ENCODE measurements around the gene HOXA4. TPM values are rescaled to one million over a fixed set of nuclear protein-coding genes. Genes with fewer than 3 reads are reported as not detected.
A peak's percentile ranks its signal among the peaks of the same experiment; 100 is the strongest.

Gene HOXA4
- total RNA-seq (not detected), polyA plus RNA-seq (under 1 TPM in 1 of 2 donors, not detected in 1; 0.41 TPM), total RNA-seq (not detected)

- Mint-ChIP-seq H3K36me3 (peaks cover 0 to 2% (median 0%) of the 10 kb centered on the region in 5 donors), H3K4me1 (peaks cover 0 to 18% (median 2%) of the 10 kb centered on the region in 7 donors), H3K4me3 (peak within 1 kb of the TSS; percentile 44 to 88 (median 68)), H3K27me3 (peaks cover 32 to 72% (median 58%) of the 10 kb centered on the region in 5 donors), H3K9me3 (no peaks in the 10 kb centered on the region), H3K27ac (peak within 1 kb of the TSS in 5 of 9 donors; percentile 29 to 84 (median 73))
- intact Hi-C loops (cut with micrococcal nuclease) = loop anchor here (2.0 to 5.0 kb wide), 2 partner anchors 33 to 34 kb away; partner anchors contain the start of gene HOXA1 (in 1 of the 2)
- H3K27ac ChIP-seq (ENCODE audit: low read depth, low read length) = peak within 1 kb of the TSS; percentile 63
- no peaks in the 10 kb centered on the region for H3K4me1 ChIP-seq (ENCODE audit: control insufficient read depth in 2 of 2, insufficient read depth in 2 of 2, low read length in 2 of 2)
- peak within 1 kb of the TSS; percentile 72 for H3K4me3 ChIP-seq (ENCODE audit: low read length)
- POLR2A ChIA-PET = interaction anchor here (0.7 kb wide), 1 partner anchor 38 kb away, joined by 4 read pairs; no protein-coding TSS in a partner anchor
- ATAC-seq (peak; percentile 96), DNase-seq (peak; percentile 52 to 90 (median 78))
- H3K36me3 ChIP-seq (ENCODE audit: control insufficient read depth in 2 of 3, insufficient read depth in 3 of 3, low read length in 3 of 3) = no peaks in the 10 kb centered on the region
- H3K27me3 ChIP-seq (ENCODE audit: control insufficient read depth in 2 of 2, insufficient read depth in 2 of 2, low read length in 2 of 2) = peaks cover 0 to 3% of the 10 kb centered on the region in 2 donors
- CTCF ChIA-PET = no interaction called here
- no peaks in the 10 kb centered on the region for H3K9me3 ChIP-seq (ENCODE audit: control insufficient read depth in 2 of 3, low read length in 3 of 3)
Measured at GRCh38 chr7:27130540-27131389, at the start of gene HOXA4. Gene HOXA4 (minus strand): TSS chr7:27130757. CDS start chr7:27130733, 24 bp downstream.

DNA sequence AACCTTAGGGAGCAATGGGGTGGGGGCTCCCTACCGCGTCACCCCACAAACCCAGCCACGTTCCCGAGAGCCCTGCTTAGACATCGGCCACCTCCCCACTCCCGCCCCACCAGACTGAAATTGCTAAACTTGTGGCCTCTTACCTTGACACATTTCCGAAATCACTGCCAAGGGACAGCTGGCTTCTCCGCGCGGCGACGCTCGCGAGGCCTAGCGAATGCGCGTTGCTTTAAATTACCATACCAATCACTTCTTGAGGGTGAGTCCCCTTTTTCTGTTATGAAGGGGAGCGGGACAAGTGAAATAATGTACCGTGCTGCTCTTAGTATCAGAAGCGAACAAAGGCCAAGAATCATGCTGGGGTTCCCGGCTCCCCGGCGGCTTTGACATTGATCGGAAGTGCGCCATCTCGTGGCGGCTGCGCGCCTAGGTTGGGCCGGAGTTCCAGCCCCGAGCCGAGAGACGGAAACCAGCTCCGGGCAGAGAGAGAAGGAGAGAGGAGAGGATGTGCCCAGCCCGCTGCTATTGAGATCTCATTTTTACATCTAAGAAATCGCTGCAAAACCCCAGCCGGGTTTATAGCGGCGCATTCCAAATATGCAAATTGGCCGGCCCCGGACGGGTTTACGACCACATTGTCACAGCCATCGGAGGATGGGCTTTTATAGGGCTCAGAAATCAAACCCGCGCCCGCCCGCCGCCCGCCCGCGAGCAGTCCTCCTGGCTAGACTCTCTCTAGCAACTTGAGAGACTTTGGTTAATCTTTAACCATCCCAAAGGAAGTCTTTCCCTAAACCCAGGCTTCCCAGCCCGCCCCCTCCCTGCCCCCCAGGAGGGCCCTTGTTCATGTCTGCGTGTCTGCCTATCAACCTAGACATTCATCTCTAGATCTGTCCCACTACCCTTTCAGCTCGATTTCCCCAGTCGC lies 49.2 kb upstream of the HOXA4 start:
- H3K9me3 ChIP-seq (ENCODE audit: control insufficient read depth in 2 of 3, low read length in 3 of 3) = no peaks in the 10 kb centered on the region
- H3K4me1 Mint-ChIP-seq = peaks cover 6 to 19% (median 13%) of the 10 kb centered on the region in 7 donors
- ChIA-PET CTCF (interaction anchor here (0.5 to 1.8 kb wide), 8 partner anchors 10 to 792 kb away, joined by 3 to 8 read pairs (median 4); no protein-coding TSS in a partner anchor), POLR2A (interaction anchor here (1.4 kb wide), 1 partner anchor 19 kb away, joined by 4 read pairs; no protein-coding TSS in a partner anchor)
- H3K27ac ChIP-seq (ENCODE audit: low read depth, low read length) = no peak overlapping the region
- peak in 5 of 9 donors; percentile 48 to 73 (median 64) for DNase-seq
- H3K9me3 Mint-ChIP-seq = peaks cover 0 to 2% (median 0%) of the 10 kb centered on the region in 11 donors
- H3K27me3 ChIP-seq (ENCODE audit: control insufficient read depth in 2 of 2, insufficient read depth in 2 of 2, low read length in 2 of 2) = peaks cover 27 to 58% of the 10 kb centered on the region in 2 donors
- peak overlapping the region in 2 of 9 donors; percentile 14 to 34 for H3K27ac Mint-ChIP-seq
- H3K4me3 Mint-ChIP-seq = peak overlapping the region in 9 of 10 donors; percentile 14 to 64 (median 49)
- H3K36me3 ChIP-seq (ENCODE audit: control insufficient read depth in 2 of 3, insufficient read depth in 3 of 3, low read length in 3 of 3) = no peaks in the 10 kb centered on the region
- peak; percentile 86 for ATAC-seq
- H3K27me3 Mint-ChIP-seq = peaks cover 70 to 82% (median 79%) of the 10 kb centered on the region in 5 donors
- H3K4me1 ChIP-seq (ENCODE audit: control insufficient read depth in 2 of 2, insufficient read depth in 2 of 2, low read length in 2 of 2) = peaks cover 7 to 18% of the 10 kb centered on the region in 2 donors
- H3K36me3 Mint-ChIP-seq = no peaks in the 10 kb centered on the region
- H3K4me3 ChIP-seq (ENCODE audit: low read length) = no peak overlapping the region
- intact Hi-C loops (cut with micrococcal nuclease) = no loop called here

DNA sequence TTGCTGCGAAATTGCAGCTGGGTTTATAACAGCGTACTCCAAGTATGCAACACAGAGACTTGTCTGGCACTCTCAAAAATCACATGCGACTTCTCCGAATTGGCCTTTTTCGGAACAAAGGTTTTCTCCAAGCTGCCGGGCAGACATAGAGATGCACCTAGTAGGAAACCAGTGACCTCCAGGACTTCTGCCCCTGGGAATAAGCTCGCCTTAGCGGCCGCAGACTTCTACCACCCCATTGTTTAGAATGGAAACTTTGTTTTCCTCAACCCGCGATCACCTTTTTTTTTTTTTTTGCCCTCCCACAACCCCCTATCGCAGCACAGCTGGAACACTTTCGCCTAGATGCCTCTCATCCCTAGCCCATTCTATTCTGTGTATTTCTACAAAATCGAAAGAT lies 48.5 kb upstream of the HOXA4 start:
- Histone ChIP-seq H3K4me1 (ENCODE audit: control insufficient read depth in 2 of 2, insufficient read depth in 2 of 2, low read length in 2 of 2) (peaks cover 12% of the 10 kb centered on the region in 2 donors), H3K36me3 (ENCODE audit: control insufficient read depth in 2 of 3, insufficient read depth in 3 of 3, low read length in 3 of 3) (no peaks in the 10 kb centered on the region), H3K27ac (ENCODE audit: low read depth, low read length) (no peak overlapping the region), H3K9me3 (ENCODE audit: control insufficient read depth in 2 of 3, low read length in 3 of 3) (no peaks in the 10 kb centered on the region), H3K4me3 (ENCODE audit: low read length) (no peak overlapping the region), H3K27me3 (ENCODE audit: control insufficient read depth in 2 of 2, insufficient read depth in 2 of 2, low read length in 2 of 2) (peaks cover 29 to 59% of the 10 kb centered on the region in 2 donors)
- H3K36me3 Mint-ChIP-seq = no peaks in the 10 kb centered on the region
- H3K27me3 Mint-ChIP-seq = peaks cover 71 to 82% (median 76%) of the 10 kb centered on the region in 5 donors
- peaks cover 0 to 1% (median 0%) of the 10 kb centered on the region in 11 donors for H3K9me3 Mint-ChIP-seq
- no peak for ATAC-seq
- no peak for DNase-seq
- H3K4me3 Mint-ChIP-seq = peak overlapping the region in 4 of 10 donors; percentile 3 to 27 (median 12)
- peak overlapping the region in 2 of 9 donors; percentile 16 to 34 for H3K27ac Mint-ChIP-seq
- peaks cover 6 to 17% (median 12%) of the 10 kb centered on the region in 7 donors for H3K4me1 Mint-ChIP-seq
- CTCF ChIA-PET = interaction anchor here (0.6 to 1.8 kb wide), 8 partner anchors 11 to 1327 kb away, joined by 3 to 8 read pairs (median 3); no protein-coding TSS in a partner anchor
- POLR2A ChIA-PET = interaction anchor here (0.7 to 1.4 kb wide), 2 partner anchors 13 to 18 kb away, joined by 3 to 4 read pairs; no protein-coding TSS in a partner anchor
- intact Hi-C loops (cut with micrococcal nuclease) = no loop called here

DNA sequence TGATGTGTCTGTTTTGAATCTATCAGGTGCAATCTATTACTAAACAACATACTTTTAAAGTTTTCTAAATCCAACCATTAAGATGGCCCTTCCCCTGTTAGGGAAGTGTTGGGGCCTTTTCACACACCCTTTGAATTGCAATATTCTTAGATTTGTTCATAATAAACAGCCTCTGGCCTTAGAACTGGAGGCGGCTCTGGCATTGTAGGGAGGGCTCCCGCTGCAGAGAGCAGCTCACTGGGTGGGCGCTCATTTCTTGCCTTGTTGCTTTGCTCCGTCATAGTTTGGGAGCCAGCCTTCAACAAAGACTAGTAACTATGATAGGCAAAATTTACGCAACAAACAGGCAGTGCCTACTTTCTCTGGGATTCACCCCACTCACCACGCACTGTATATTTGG lies 47.8 kb upstream of the HOXA4 start:
- CTCF ChIA-PET = interaction anchor here (0.6 to 2.7 kb wide), 7 partner anchors 8 to 1120 kb away, joined by 3 to 8 read pairs (median 4); no protein-coding TSS in a partner anchor

DNA sequence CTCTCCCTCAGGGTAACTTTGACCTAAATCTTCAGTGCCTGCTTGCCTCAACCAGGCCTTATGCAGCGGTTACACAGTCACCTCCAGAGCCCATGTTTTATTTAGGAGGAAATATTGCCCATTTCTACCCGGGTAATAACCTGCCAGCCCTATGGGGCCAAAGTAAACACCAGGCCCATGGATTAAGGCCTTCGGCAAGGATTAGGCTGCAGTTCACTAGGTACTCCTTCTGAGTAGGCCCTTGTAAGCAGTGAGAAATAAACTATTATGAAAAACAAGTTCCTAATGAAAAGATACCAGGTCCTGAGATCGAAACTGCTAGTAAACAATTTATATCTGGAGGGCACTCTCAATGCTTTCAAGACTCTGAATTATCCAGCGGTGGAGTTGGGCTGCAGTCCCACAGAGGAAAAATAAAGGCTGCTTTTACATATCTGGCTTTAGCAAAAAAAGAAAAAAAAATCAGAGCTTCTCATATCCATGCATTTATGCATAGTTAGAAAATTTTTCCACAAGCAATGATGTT lies 47.3 kb upstream of the HOXA4 start:
- Histone ChIP-seq H3K36me3 (ENCODE audit: control insufficient read depth in 2 of 3, insufficient read depth in 3 of 3, low read length in 3 of 3) (no peaks in the 10 kb centered on the region), H3K4me3 (ENCODE audit: low read length) (no peak overlapping the region), H3K27me3 (ENCODE audit: control insufficient read depth in 2 of 2, insufficient read depth in 2 of 2, low read length in 2 of 2) (peaks cover 21 to 53% of the 10 kb centered on the region in 2 donors), H3K9me3 (ENCODE audit: control insufficient read depth in 2 of 3, low read length in 3 of 3) (no peaks in the 10 kb centered on the region), H3K27ac (ENCODE audit: low read depth, low read length) (no peak overlapping the region), H3K4me1 (ENCODE audit: control insufficient read depth in 2 of 2, insufficient read depth in 2 of 2, low read length in 2 of 2) (peaks cover 7 to 10% of the 10 kb centered on the region in 2 donors)
- ChIA-PET POLR2A (interaction anchor here (1.4 kb wide), 1 partner anchor 17 kb away, joined by 4 read pairs; no protein-coding TSS in a partner anchor), CTCF (interaction anchor here (0.7 to 2.7 kb wide), 2 partner anchors 9 to 435 kb away, joined by 3 to 8 read pairs; no protein-coding TSS in a partner anchor)
- intact Hi-C loops (cut with micrococcal nuclease) = no loop called here
- ATAC-seq (no peak), DNase-seq (no peak)
- Mint-ChIP-seq H3K36me3 (no peaks in the 10 kb centered on the region), H3K4me3 (no peak overlapping the region), H3K4me1 (peaks cover 6 to 14% (median 9%) of the 10 kb centered on the region in 7 donors), H3K9me3 (peaks cover 0 to 1% (median 0%) of the 10 kb centered on the region in 11 donors), H3K27ac (no peak overlapping the region), H3K27me3 (peaks cover 64 to 71% (median 67%) of the 10 kb centered on the region in 5 donors)

More for the DNA sequence above, 47.8 kb upstream of the HOXA4 start:
- intact Hi-C loops (cut with micrococcal nuclease) = no loop called here
- Mint-ChIP-seq H3K36me3 (no peaks in the 10 kb centered on the region), H3K9me3 (peaks cover 0 to 1% (median 0%) of the 10 kb centered on the region in 11 donors), H3K4me3 (no peak overlapping the region), H3K4me1 (peaks cover 6 to 13% (median 9%) of the 10 kb centered on the region in 7 donors), H3K27me3 (peaks cover 67 to 75% (median 70%) of the 10 kb centered on the region in 5 donors), H3K27ac (no peak overlapping the region)
- DNase-seq = no peak
- H3K27me3 ChIP-seq (ENCODE audit: control insufficient read depth in 2 of 2, insufficient read depth in 2 of 2, low read length in 2 of 2) = peaks cover 26 to 53% of the 10 kb centered on the region in 2 donors
- no peaks in the 10 kb centered on the region for H3K9me3 ChIP-seq (ENCODE audit: control insufficient read depth in 2 of 3, low read length in 3 of 3)
- H3K4me1 ChIP-seq (ENCODE audit: control insufficient read depth in 2 of 2, insufficient read depth in 2 of 2, low read length in 2 of 2) = peaks cover 5 to 7% of the 10 kb centered on the region in 2 donors
- no peak overlapping the region for H3K27ac ChIP-seq (ENCODE audit: low read depth, low read length)
- POLR2A ChIA-PET = interaction anchor here (0.7 to 1.4 kb wide), 2 partner anchors 12 to 17 kb away, joined by 3 to 4 read pairs; no protein-coding TSS in a partner anchor
- H3K4me3 ChIP-seq (ENCODE audit: low read length) = no peak overlapping the region
- no peaks in the 10 kb centered on the region for H3K36me3 ChIP-seq (ENCODE audit: control insufficient read depth in 2 of 3, insufficient read depth in 3 of 3, low read length in 3 of 3)
- no peak for ATAC-seq

Measured in naive thymus-derived CD4-positive, alpha-beta T cell (primary cell).